ENCODE results near the gene GRID2IP. TPM values are rescaled to one million over a fixed set of nuclear protein-coding genes. Genes with fewer than 3 reads are reported as not detected.
"Not testable (repeated sequence)": the region's sequence is repeated elsewhere in the genome, so short reads cannot be mapped to it uniquely, and the experiment has no call there.

The GRID2IP gene
- total and polyA plus RNA-seq, 5 donors from 2014 or later = 0.10 to 0.15 TPM; not detected in 3

- Histone ChIP-seq H3K4me1 (ENCODE audit: control insufficient read depth, insufficient read depth, low read length, poor library complexity, severe bottlenecking) (peaks cover 10% of the 10 kb centered on the region), H3K4me3 (ENCODE audit: low read depth, low read length) (no peak overlapping the region), H3K36me3 (ENCODE audit: control insufficient read depth, insufficient read depth, low read length) (peaks cover 33% of the 10 kb centered on the region), H3K9me3 (ENCODE audit: control insufficient read depth in 2 of 2, low read length in 2 of 2) (no peaks in the 10 kb centered on the region), H3K27ac (ENCODE audit: insufficient read depth, low read length, poor library complexity, severe bottlenecking) (no peak overlapping the region), H3K27me3 (ENCODE audit: control insufficient read depth, insufficient read depth, low read length) (no peaks in the 10 kb centered on the region)
- Mint-ChIP-seq H3K4me3 (peak overlapping the region in 1 of 4 donors; percentile 46), H3K9me3 (no peaks in the 10 kb centered on the region), H3K27me3 (no peaks in the 10 kb centered on the region), H3K27ac (peak overlapping the region; percentile 21 to 52 (median 49)), H3K36me3 (peaks cover 13% of the 10 kb centered on the region), H3K4me1 (peaks cover 29 to 68% (median 46%) of the 10 kb centered on the region in 4 donors)
- ATAC-seq (ENCODE audit: low read depth in 2 of 2) (no peak), DNase-seq (no peak)
Measured at GRCh38 chr7:6476596-6477317, 74.5 kb downstream of the GRID2IP start.

- H3K27ac ChIP-seq (ENCODE audit: insufficient read depth, low read length, poor library complexity, severe bottlenecking) = no peak overlapping the region
- no peaks in the 10 kb centered on the region for H3K27me3 ChIP-seq (ENCODE audit: control insufficient read depth, insufficient read depth, low read length)
- peaks cover 38% of the 10 kb centered on the region for H3K36me3 ChIP-seq (ENCODE audit: control insufficient read depth, insufficient read depth, low read length)
- peaks cover 10% of the 10 kb centered on the region for H3K36me3 Mint-ChIP-seq
- no peaks in the 10 kb centered on the region for H3K9me3 ChIP-seq (ENCODE audit: control insufficient read depth in 2 of 2, low read length in 2 of 2)
- DNase-seq (no peak), ATAC-seq (ENCODE audit: low read depth in 2 of 2) (no peak)
- no peaks in the 10 kb centered on the region for H3K9me3 Mint-ChIP-seq
- H3K27me3 Mint-ChIP-seq = no peaks in the 10 kb centered on the region
- peaks cover 8% of the 10 kb centered on the region for H3K4me1 ChIP-seq (ENCODE audit: control insufficient read depth, insufficient read depth, low read length, poor library complexity, severe bottlenecking)
- H3K4me3 ChIP-seq (ENCODE audit: low read depth, low read length) = no peak overlapping the region
- H3K4me1 Mint-ChIP-seq = peaks cover 26 to 56% (median 39%) of the 10 kb centered on the region in 4 donors
- H3K27ac Mint-ChIP-seq = peak overlapping the region in 1 of 3 donors; percentile 16
- H3K4me3 Mint-ChIP-seq = peak overlapping the region in 1 of 4 donors; percentile 37
Measured at GRCh38 chr7:6475433-6476186, 75.7 kb downstream of the GRID2IP start.

- H3K4me1 ChIP-seq (ENCODE audit: control insufficient read depth, insufficient read depth, low read length, poor library complexity, severe bottlenecking) = no peaks in the 10 kb centered on the region
- peaks cover 0 to 2% (median 1%) of the 10 kb centered on the region in 4 donors for H3K4me1 Mint-ChIP-seq
- H3K4me3 Mint-ChIP-seq = no peak overlapping the region
- ATAC-seq (ENCODE audit: low read depth in 2 of 2) (no peak), DNase-seq (no peak)
- H3K27ac Mint-ChIP-seq = peak overlapping the region in 1 of 3 donors; percentile 16
- no peaks in the 10 kb centered on the region for H3K9me3 Mint-ChIP-seq
- no peaks in the 10 kb centered on the region for H3K9me3 ChIP-seq (ENCODE audit: control insufficient read depth in 2 of 2, low read length in 2 of 2)
- no peaks in the 10 kb centered on the region for H3K27me3 Mint-ChIP-seq
- H3K36me3 ChIP-seq (ENCODE audit: control insufficient read depth, insufficient read depth, low read length) = peaks cover 59% of the 10 kb centered on the region
- no peak overlapping the region for H3K27ac ChIP-seq (ENCODE audit: insufficient read depth, low read length, poor library complexity, severe bottlenecking)
- peaks cover 31% of the 10 kb centered on the region for H3K36me3 Mint-ChIP-seq
- H3K27me3 ChIP-seq (ENCODE audit: control insufficient read depth, insufficient read depth, low read length) = no peaks in the 10 kb centered on the region
- H3K4me3 ChIP-seq (ENCODE audit: low read depth, low read length) = no peak overlapping the region
Measured at GRCh38 chr7:6465862-6466261, 85.4 kb downstream of the GRID2IP start.

- H3K36me3 ChIP-seq (ENCODE audit: control insufficient read depth, insufficient read depth, low read length) = peaks cover 42% of the 10 kb centered on the region
- DNase-seq = peak in 1 of 3 donors; percentile 16
- not testable (repeated sequence) for H3K4me1 Mint-ChIP-seq; H3K27me3 Mint-ChIP-seq; H3K27me3 ChIP-seq (ENCODE audit: control insufficient read depth, insufficient read depth, low read length); H3K27ac Mint-ChIP-seq; H3K9me3 ChIP-seq (ENCODE audit: control insufficient read depth in 2 of 2, low read length in 2 of 2); H3K9me3 Mint-ChIP-seq; H3K4me3 Mint-ChIP-seq; H3K4me1 ChIP-seq (ENCODE audit: control insufficient read depth, insufficient read depth, low read length, poor library complexity, severe bottlenecking); H3K4me3 ChIP-seq (ENCODE audit: low read depth, low read length); ATAC-seq (ENCODE audit: low read depth in 2 of 2); H3K27ac ChIP-seq (ENCODE audit: insufficient read depth, low read length, poor library complexity, severe bottlenecking)
- peaks cover 25% of the 10 kb centered on the region for H3K36me3 Mint-ChIP-seq
Measured at GRCh38 chr7:6463609-6464008, 87.7 kb downstream of the GRID2IP start.

GRCh38 chr7:6461946-6462550, 89.2 kb downstream of the GRID2IP start:
- Mint-ChIP-seq H3K36me3 (peaks cover 22% of the 10 kb centered on the region), H3K27ac (no peak overlapping the region), H3K4me1 (peaks cover 0 to 2% (median 0%) of the 10 kb centered on the region in 4 donors), H3K9me3 (no peaks in the 10 kb centered on the region), H3K4me3 (no peak overlapping the region), H3K27me3 (no peaks in the 10 kb centered on the region)
- Histone ChIP-seq H3K27me3 (ENCODE audit: control insufficient read depth, insufficient read depth, low read length) (no peaks in the 10 kb centered on the region), H3K4me1 (ENCODE audit: control insufficient read depth, insufficient read depth, low read length, poor library complexity, severe bottlenecking) (no peaks in the 10 kb centered on the region), H3K9me3 (ENCODE audit: control insufficient read depth in 2 of 2, low read length in 2 of 2) (no peaks in the 10 kb centered on the region), H3K4me3 (ENCODE audit: low read depth, low read length) (no peak overlapping the region), H3K36me3 (ENCODE audit: control insufficient read depth, insufficient read depth, low read length) (peaks cover 32% of the 10 kb centered on the region), H3K27ac (ENCODE audit: insufficient read depth, low read length, poor library complexity, severe bottlenecking) (no peak overlapping the region)
- DNase-seq (no peak), ATAC-seq (ENCODE audit: low read depth in 2 of 2) (no peak)

- ATAC-seq (ENCODE audit: low read depth in 2 of 2) (no peak), DNase-seq (no peak)
- Histone ChIP-seq H3K4me1 (ENCODE audit: control insufficient read depth, insufficient read depth, low read length, poor library complexity, severe bottlenecking) (no peaks in the 10 kb centered on the region), H3K9me3 (ENCODE audit: control insufficient read depth in 2 of 2, low read length in 2 of 2) (no peaks in the 10 kb centered on the region), H3K36me3 (ENCODE audit: control insufficient read depth, insufficient read depth, low read length) (peaks cover 23% of the 10 kb centered on the region), H3K27ac (ENCODE audit: insufficient read depth, low read length, poor library complexity, severe bottlenecking) (no peak overlapping the region), H3K4me3 (ENCODE audit: low read depth, low read length) (no peak overlapping the region), H3K27me3 (ENCODE audit: control insufficient read depth, insufficient read depth, low read length) (no peaks in the 10 kb centered on the region)
- peaks cover 0 to 2% (median 0%) of the 10 kb centered on the region in 4 donors for H3K4me1 Mint-ChIP-seq
- no peaks in the 10 kb centered on the region for H3K27me3 Mint-ChIP-seq
- no peaks in the 10 kb centered on the region for H3K9me3 Mint-ChIP-seq
- H3K36me3 Mint-ChIP-seq = peaks cover 12% of the 10 kb centered on the region
- no peak overlapping the region for H3K4me3 Mint-ChIP-seq
- H3K27ac Mint-ChIP-seq = peak overlapping the region in 2 of 3 donors; percentile 6 to 53
Measured at GRCh38 chr7:6460990-6461584, 90.2 kb downstream of the GRID2IP start.

- Histone ChIP-seq H3K27me3 (ENCODE audit: control insufficient read depth, insufficient read depth, low read length) (no peaks in the 10 kb centered on the region), H3K9me3 (ENCODE audit: control insufficient read depth in 2 of 2, low read length in 2 of 2) (no peaks in the 10 kb centered on the region), H3K27ac (ENCODE audit: insufficient read depth, low read length, poor library complexity, severe bottlenecking) (no peak overlapping the region), H3K4me1 (ENCODE audit: control insufficient read depth, insufficient read depth, low read length, poor library complexity, severe bottlenecking) (no peaks in the 10 kb centered on the region), H3K4me3 (ENCODE audit: low read depth, low read length) (no peak overlapping the region), H3K36me3 (ENCODE audit: control insufficient read depth, insufficient read depth, low read length) (peaks cover 15% of the 10 kb centered on the region)
- H3K4me3 Mint-ChIP-seq = no peak overlapping the region
- DNase-seq (no peak), ATAC-seq (ENCODE audit: low read depth in 2 of 2) (no peak)
- no peaks in the 10 kb centered on the region for H3K27me3 Mint-ChIP-seq
- no peak overlapping the region for H3K27ac Mint-ChIP-seq
- no peaks in the 10 kb centered on the region for H3K4me1 Mint-ChIP-seq
- H3K9me3 Mint-ChIP-seq = no peaks in the 10 kb centered on the region
- H3K36me3 Mint-ChIP-seq = peaks cover 4% of the 10 kb centered on the region
Measured at GRCh38 chr7:6460303-6460702, 91.0 kb downstream of the GRID2IP start.
